G401.6 (cell line): ENCODE data around the gene PIGS.
"Not testable (repeated sequence)": the region's sequence is repeated elsewhere in the genome, so short reads cannot be mapped to it uniquely, and the experiment has no call there.

Experiments used
- FAIRE-seq: peaks from 2 replicates; lab custom pipeline; 2012; peaks lifted over from hg19 to GRCh38; lab: Jason Lieb, UNC

PIGS gene

GRCh38 chr17:28528327-28529012, 42.9 kb downstream of the PIGS start:
- FAIRE-seq, result no peak

- FAIRE-seq, result no peak
Observed at GRCh38 chr17:28527859-28528258, 43.5 kb downstream of the PIGS start.

- FAIRE-seq, result no peak
Observed at GRCh38 chr17:28527181-28527681, 44.1 kb downstream of the PIGS start.

- FAIRE-seq, result no peak
Observed at GRCh38 chr17:28526381-28526780, 44.9 kb downstream of the PIGS start.

GRCh38 chr17:28524476-28525424, 46.6 kb downstream of the PIGS start:
- FAIRE-seq, result no peak

- no peak for FAIRE-seq
Observed at GRCh38 chr17:28523876-28524275, 47.4 kb downstream of the PIGS start.

- FAIRE-seq, result no peak
Observed at GRCh38 chr17:28523186-28523585, 48.1 kb downstream of the PIGS start.

GRCh38 chr17:28522281-28522680, 49.0 kb downstream of the PIGS start:
- FAIRE-seq, result not testable (repeated sequence)

- FAIRE-seq, result no peak
Observed at GRCh38 chr17:28521311-28522085, 49.8 kb downstream of the PIGS start.

GRCh38 chr17:28520687-28521086, 50.6 kb downstream of the PIGS start:
- FAIRE-seq, result no peak

- FAIRE-seq, result no peak
Observed at GRCh38 chr17:28519236-28519635, 52.1 kb downstream of the PIGS start.

GRCh38 chr17:28518578-28518977, 52.7 kb downstream of the PIGS start:
- FAIRE-seq, result no peak

- FAIRE-seq, result no peak
Observed at GRCh38 chr17:28518132-28518531, 53.2 kb downstream of the PIGS start.

- no peak for FAIRE-seq
Observed at GRCh38 chr17:28515518-28515917, 55.8 kb downstream of the PIGS start.

- no peak for FAIRE-seq
Observed at GRCh38 chr17:28514561-28515002, 56.7 kb downstream of the PIGS start.

GRCh38 chr17:28513476-28513875, 57.8 kb downstream of the PIGS start:
- no peak for FAIRE-seq

GRCh38 chr17:28511858-28512461, 59.4 kb downstream of the PIGS start:
- FAIRE-seq, result no peak

GRCh38 chr17:28509789-28510188, 61.5 kb downstream of the PIGS start:
- no peak for FAIRE-seq

- no peak for FAIRE-seq
Observed at GRCh38 chr17:28508211-28508724, 63.1 kb downstream of the PIGS start.

- no peak for FAIRE-seq
Observed at GRCh38 chr17:28507567-28508203, 63.6 kb downstream of the PIGS start.
